ENCODE data around the gene GDF7.

GDF7 gene

GRCh38 chr2:20635675-20636584 is 31.0 kb upstream of the GDF7 start:
- Histone ChIP-seq H3K9me3 (ENCODE audit: control insufficient read depth, insufficient read depth, low read length) (no peaks in the 10 kb centered on the region), H3K36me3 (ENCODE audit: control insufficient read depth, insufficient read depth, low read length) (no peaks in the 10 kb centered on the region), H3K27me3 (ENCODE audit: control insufficient read depth, insufficient read depth, low read length) (no peaks in the 10 kb centered on the region), H3K27ac (ENCODE audit: low read length) (no peak overlapping the region), H3K4me1 (ENCODE audit: control insufficient read depth, insufficient read depth, low read length) (peaks cover 2% of the 10 kb centered on the region; the same call in 1 of the 2 replicates), H3K4me3 (ENCODE audit: low read length) (no peak overlapping the region)
- DNase-seq (ENCODE audit: low read depth, low spot score): peak; percentile 66
- no CpG with 5 or more reads among the region's 32 CpGs for WGBS (ENCODE audit: insufficient coverage, insufficient read length)

DNA sequence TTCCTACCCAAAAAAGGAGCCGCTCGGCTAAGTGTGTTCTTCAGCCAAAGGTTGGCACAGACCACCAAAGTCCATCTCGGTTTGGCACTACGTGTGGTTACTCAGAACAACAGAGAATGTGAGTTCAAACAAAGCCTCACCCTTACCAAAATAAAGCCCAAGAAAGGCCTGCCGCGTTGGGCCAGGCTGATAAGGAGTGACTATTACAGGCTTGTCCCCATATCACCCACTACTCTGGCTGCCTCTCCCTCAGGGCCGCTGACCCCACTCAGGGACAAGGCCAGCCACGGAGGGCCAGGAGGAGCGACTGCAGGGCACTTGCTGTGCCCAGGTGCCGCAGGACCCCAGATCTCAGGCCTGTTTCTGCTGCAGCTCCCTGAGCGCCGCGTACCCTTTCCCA is 29.8 kb upstream of the GDF7 start:
- H3K4me3 ChIP-seq (ENCODE audit: low read length): no peak overlapping the region
- no peak for DNase-seq (ENCODE audit: low read depth, low spot score)
- no peak overlapping the region for H3K27ac ChIP-seq (ENCODE audit: low read length)
- no peaks in the 10 kb centered on the region for H3K36me3 ChIP-seq (ENCODE audit: control insufficient read depth, insufficient read depth, low read length)
- WGBS (ENCODE audit: insufficient coverage, insufficient read length): no CpG with 5 or more reads among the region's 13 CpGs
- no peaks in the 10 kb centered on the region for H3K27me3 ChIP-seq (ENCODE audit: control insufficient read depth, insufficient read depth, low read length)
- no peaks in the 10 kb centered on the region for H3K9me3 ChIP-seq (ENCODE audit: control insufficient read depth, insufficient read depth, low read length)
- H3K4me1 ChIP-seq (ENCODE audit: control insufficient read depth, insufficient read depth, low read length): peaks cover 2% of the 10 kb centered on the region; the same call in 1 of the 2 replicates

GRCh38 chr2:20638014-20638413 is 28.9 kb upstream of the GDF7 start:
- H3K36me3 ChIP-seq (ENCODE audit: control insufficient read depth, insufficient read depth, low read length): no peaks in the 10 kb centered on the region
- DNase-seq (ENCODE audit: low read depth, low spot score): no peak
- peaks cover 2% of the 10 kb centered on the region; the same call in 1 of the 2 replicates for H3K4me1 ChIP-seq (ENCODE audit: control insufficient read depth, insufficient read depth, low read length)
- no peaks in the 10 kb centered on the region for H3K27me3 ChIP-seq (ENCODE audit: control insufficient read depth, insufficient read depth, low read length)
- no CpG with 5 or more reads among the region's 13 CpGs for WGBS (ENCODE audit: insufficient coverage, insufficient read length)
- H3K27ac ChIP-seq (ENCODE audit: low read length): no peak overlapping the region
- H3K4me3 ChIP-seq (ENCODE audit: low read length): no peak overlapping the region
- no peaks in the 10 kb centered on the region for H3K9me3 ChIP-seq (ENCODE audit: control insufficient read depth, insufficient read depth, low read length)

DNA sequence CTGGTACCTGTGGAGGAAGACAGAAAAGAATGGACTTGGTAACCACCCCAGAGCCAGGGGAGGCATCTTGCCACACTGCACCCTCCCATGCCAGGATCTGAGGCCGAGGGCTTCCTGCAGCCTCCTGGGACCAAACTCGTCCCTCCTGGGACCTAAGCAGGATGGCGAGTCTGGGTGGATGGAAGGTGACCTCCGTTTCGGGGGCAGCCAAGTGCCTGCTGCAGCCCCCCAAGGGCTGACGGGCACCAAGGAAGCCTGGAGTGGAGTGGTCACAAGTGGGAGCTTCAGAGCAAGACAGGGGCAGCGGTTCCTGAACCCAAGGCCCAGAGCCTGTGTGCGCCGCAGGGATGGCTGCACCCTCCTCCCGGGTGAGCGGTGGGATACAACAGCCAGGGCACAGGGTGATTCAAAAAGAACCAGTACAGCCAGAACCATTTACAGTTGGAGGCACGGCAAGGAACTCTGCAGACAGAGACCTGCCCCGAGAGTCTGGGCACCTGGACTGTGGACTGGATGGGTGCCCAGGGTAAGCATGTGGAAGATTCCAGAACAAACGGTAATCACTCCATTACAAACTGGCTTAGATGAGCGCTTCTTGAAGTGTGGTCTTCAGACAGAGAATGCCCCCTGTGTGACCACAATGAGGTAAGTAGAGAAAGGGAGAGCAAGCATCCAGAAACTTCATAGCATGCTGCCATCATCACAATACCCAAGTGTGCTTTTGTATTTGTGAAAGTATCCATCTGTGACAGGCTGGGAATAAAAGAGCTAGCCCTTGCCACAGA is 28.1 kb upstream of the GDF7 start:
- no CpG with 5 or more reads among the region's 15 CpGs for WGBS (ENCODE audit: insufficient coverage, insufficient read length)

DNA sequence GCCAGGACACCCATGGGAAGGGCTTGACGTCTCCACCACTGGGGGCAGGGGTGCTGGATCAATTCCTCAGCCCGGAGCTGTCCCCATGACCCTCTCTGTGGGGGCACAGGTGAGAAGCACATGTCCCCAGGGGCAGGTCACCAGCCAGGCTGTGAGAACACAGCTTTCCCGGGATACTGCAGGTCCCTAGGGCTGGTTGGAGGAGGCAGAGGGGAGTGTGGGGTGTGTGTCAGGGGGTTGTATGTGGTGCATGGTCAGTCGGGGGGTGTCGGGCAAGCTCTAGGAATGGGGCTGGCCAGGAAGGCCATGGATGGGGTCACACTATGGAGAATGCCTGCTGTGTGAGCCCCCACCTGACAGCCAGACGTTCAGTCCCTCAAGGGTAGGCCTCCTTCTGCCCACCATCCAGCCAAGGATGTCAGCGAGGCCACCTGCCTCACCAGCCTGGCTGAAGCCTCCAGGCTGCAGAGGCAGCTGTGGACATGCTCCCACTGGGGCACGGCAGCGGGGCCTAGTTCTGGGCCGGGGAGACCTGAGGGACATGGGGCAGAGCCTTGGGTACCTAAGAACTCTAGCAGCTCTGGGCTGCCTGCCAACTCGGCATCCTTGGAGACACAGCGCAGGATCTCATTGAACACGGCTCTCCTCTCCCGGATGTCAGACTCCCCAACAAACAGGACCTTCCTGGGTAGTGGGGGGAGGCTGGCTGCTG is 26.4 kb upstream of the GDF7 start:
- Histone ChIP-seq H3K4me3 (ENCODE audit: low read length) (no peak overlapping the region), H3K27ac (ENCODE audit: low read length) (no peak overlapping the region), H3K9me3 (ENCODE audit: control insufficient read depth, insufficient read depth, low read length) (no peaks in the 10 kb centered on the region), H3K27me3 (ENCODE audit: control insufficient read depth, insufficient read depth, low read length) (no peaks in the 10 kb centered on the region), H3K36me3 (ENCODE audit: control insufficient read depth, insufficient read depth, low read length) (no peaks in the 10 kb centered on the region), H3K4me1 (ENCODE audit: control insufficient read depth, insufficient read depth, low read length) (no peaks in the 10 kb centered on the region)
- no peak for DNase-seq (ENCODE audit: low read depth, low spot score)
- WGBS (ENCODE audit: insufficient coverage, insufficient read length): no CpG with 5 or more reads among the region's 14 CpGs

More for the DNA sequence above, 28.1 kb upstream of the GDF7 start:
- Histone ChIP-seq H3K27me3 (ENCODE audit: control insufficient read depth, insufficient read depth, low read length) (no peaks in the 10 kb centered on the region), H3K27ac (ENCODE audit: low read length) (no peak overlapping the region), H3K36me3 (ENCODE audit: control insufficient read depth, insufficient read depth, low read length) (no peaks in the 10 kb centered on the region), H3K4me1 (ENCODE audit: control insufficient read depth, insufficient read depth, low read length) (peaks cover under 1% of the 10 kb centered on the region; the same call in 1 of the 2 replicates), H3K4me3 (ENCODE audit: low read length) (no peak overlapping the region), H3K9me3 (ENCODE audit: control insufficient read depth, insufficient read depth, low read length) (no peaks in the 10 kb centered on the region)
- no peak for DNase-seq (ENCODE audit: low read depth, low spot score)

GRCh38 chr2:20641123-20641985 is 25.6 kb upstream of the GDF7 start:
- no peaks in the 10 kb centered on the region for H3K27me3 ChIP-seq (ENCODE audit: control insufficient read depth, insufficient read depth, low read length)
- no peaks in the 10 kb centered on the region; the same call in 1 of the 2 replicates for H3K36me3 ChIP-seq (ENCODE audit: control insufficient read depth, insufficient read depth, low read length)
- no peak for DNase-seq (ENCODE audit: low read depth, low spot score)
- no peaks in the 10 kb centered on the region for H3K4me1 ChIP-seq (ENCODE audit: control insufficient read depth, insufficient read depth, low read length)
- H3K9me3 ChIP-seq (ENCODE audit: control insufficient read depth, insufficient read depth, low read length): no peaks in the 10 kb centered on the region
- WGBS (ENCODE audit: insufficient coverage, insufficient read length): no CpG with 5 or more reads among the region's 23 CpGs
- no peak overlapping the region for H3K4me3 ChIP-seq (ENCODE audit: low read length)
- H3K27ac ChIP-seq (ENCODE audit: low read length): no peak overlapping the region

- WGBS (ENCODE audit: insufficient coverage, insufficient read length): no CpG with 5 or more reads among the region's 26 CpGs
These were observed 24.6 kb upstream of the GDF7 start for GRCh38 chr2:20642055-20642971.

GRCh38 chr2:20643060-20643459 is 23.9 kb upstream of the GDF7 start:
- H3K27ac ChIP-seq (ENCODE audit: low read length): no peak overlapping the region
- DNase-seq (ENCODE audit: low read depth, low spot score): no peak
- H3K4me3 ChIP-seq (ENCODE audit: low read length): no peak overlapping the region
- no CpG with 5 or more reads among the region's 7 CpGs for WGBS (ENCODE audit: insufficient coverage, insufficient read length)
- H3K4me1 ChIP-seq (ENCODE audit: control insufficient read depth, insufficient read depth, low read length): no peaks in the 10 kb centered on the region
- no peaks in the 10 kb centered on the region for H3K27me3 ChIP-seq (ENCODE audit: control insufficient read depth, insufficient read depth, low read length)
- H3K9me3 ChIP-seq (ENCODE audit: control insufficient read depth, insufficient read depth, low read length): no peaks in the 10 kb centered on the region
- no peaks in the 10 kb centered on the region; the same call in 1 of the 2 replicates for H3K36me3 ChIP-seq (ENCODE audit: control insufficient read depth, insufficient read depth, low read length)

More at GRCh38 chr2:20642055-20642971, 24.6 kb upstream of the GDF7 start:
- Histone ChIP-seq H3K27ac (ENCODE audit: low read length) (no peak overlapping the region), H3K4me1 (ENCODE audit: control insufficient read depth, insufficient read depth, low read length) (no peaks in the 10 kb centered on the region), H3K36me3 (ENCODE audit: control insufficient read depth, insufficient read depth, low read length) (no peaks in the 10 kb centered on the region; the same call in 1 of the 2 replicates), H3K9me3 (ENCODE audit: control insufficient read depth, insufficient read depth, low read length) (no peaks in the 10 kb centered on the region), H3K4me3 (ENCODE audit: low read length) (no peak overlapping the region), H3K27me3 (ENCODE audit: control insufficient read depth, insufficient read depth, low read length) (no peaks in the 10 kb centered on the region)
- DNase-seq (ENCODE audit: low read depth, low spot score): no peak

- Histone ChIP-seq H3K27me3 (ENCODE audit: control insufficient read depth, insufficient read depth, low read length) (no peaks in the 10 kb centered on the region), H3K9me3 (ENCODE audit: control insufficient read depth, insufficient read depth, low read length) (no peaks in the 10 kb centered on the region), H3K4me1 (ENCODE audit: control insufficient read depth, insufficient read depth, low read length) (no peaks in the 10 kb centered on the region), H3K27ac (ENCODE audit: low read length) (no peak overlapping the region), H3K36me3 (ENCODE audit: control insufficient read depth, insufficient read depth, low read length) (no peaks in the 10 kb centered on the region; the same call in 1 of the 2 replicates), H3K4me3 (ENCODE audit: low read length) (no peak overlapping the region)
- DNase-seq (ENCODE audit: low read depth, low spot score): no peak
- no CpG with 5 or more reads among the region's 3 CpGs for WGBS (ENCODE audit: insufficient coverage, insufficient read length)
These were observed 23.1 kb upstream of the GDF7 start for GRCh38 chr2:20643826-20644225.
